MM.1S (cell line): ENCODE measurements around the gene DDIT3.

Experiments used
- EZH2 ChIP-seq: fragments of 300-600 bp; sonication (generic); optimal IDR thresholded peaks from 2 replicates; pipeline ENCODE3; 2017; ENCODE audit warnings: low read depth, mild to moderate bottlenecking, antibody characterized with exemption, low read length, mixed read lengths
- EZH2phosphoT487 ChIP-seq: fragments of 300-600 bp; sonication (generic); IDR thresholded peaks from 2 replicates; pipeline ENCODE4 v1.6.1; 2018; ENCODE audit warnings: antibody characterized with exemption, low read length
- TF ChIP-seq, protein P1 (sequence below): fragments of 300-600 bp; sonication (generic); IDR thresholded peaks from 2 replicates; pipeline ENCODE4 v1.5.1; 2016; ENCODE audit warnings: antibody characterized with exemption, low read length, mixed read lengths

DNA sequence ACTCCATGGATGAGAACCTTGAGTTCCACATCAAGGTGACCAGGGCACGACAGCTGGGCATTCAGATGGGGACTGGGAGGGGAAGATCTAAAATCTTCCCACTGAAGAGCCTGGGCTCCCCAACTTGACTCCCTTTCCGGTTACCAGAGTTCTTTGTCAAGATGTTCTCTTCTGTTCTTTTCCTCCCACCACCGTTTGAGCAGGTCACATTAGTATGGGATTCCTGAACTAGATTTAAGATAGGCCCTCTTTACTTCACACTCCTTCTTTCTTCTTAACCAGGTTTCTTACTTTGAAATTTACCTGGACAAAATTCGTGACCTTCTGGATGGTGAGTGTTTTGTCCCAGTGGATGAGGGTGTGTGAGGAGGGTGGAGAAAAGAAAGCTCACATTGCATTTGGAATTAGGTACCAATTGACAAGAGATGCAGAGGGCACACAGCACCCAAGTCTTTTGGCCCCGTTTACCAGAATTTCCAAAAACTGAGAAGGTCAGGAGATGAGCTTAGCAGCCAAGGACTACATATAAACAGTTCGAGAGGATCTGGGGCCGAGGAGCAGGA, 43.9 kb upstream of the DDIT3 start:
- TF ChIP-seq, protein P1, sequence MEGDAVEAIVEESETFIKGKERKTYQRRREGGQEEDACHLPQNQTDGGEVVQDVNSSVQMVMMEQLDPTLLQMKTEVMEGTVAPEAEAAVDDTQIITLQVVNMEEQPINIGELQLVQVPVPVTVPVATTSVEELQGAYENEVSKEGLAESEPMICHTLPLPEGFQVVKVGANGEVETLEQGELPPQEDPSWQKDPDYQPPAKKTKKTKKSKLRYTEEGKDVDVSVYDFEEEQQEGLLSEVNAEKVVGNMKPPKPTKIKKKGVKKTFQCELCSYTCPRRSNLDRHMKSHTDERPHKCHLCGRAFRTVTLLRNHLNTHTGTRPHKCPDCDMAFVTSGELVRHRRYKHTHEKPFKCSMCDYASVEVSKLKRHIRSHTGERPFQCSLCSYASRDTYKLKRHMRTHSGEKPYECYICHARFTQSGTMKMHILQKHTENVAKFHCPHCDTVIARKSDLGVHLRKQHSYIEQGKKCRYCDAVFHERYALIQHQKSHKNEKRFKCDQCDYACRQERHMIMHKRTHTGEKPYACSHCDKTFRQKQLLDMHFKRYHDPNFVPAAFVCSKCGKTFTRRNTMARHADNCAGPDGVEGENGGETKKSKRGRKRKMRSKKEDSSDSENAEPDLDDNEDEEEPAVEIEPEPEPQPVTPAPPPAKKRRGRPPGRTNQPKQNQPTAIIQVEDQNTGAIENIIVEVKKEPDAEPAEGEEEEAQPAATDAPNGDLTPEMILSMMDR, result no peak
- TF ChIP-seq EZH2phosphoT487, result no peak
- TF ChIP-seq EZH2, result no peak
